NCI-H748 (cell line): ENCODE measurements around the gene LIPE.
A peak's percentile ranks its signal among the peaks of the same experiment; 100 is the strongest.

Experiments
- DNase-seq: peaks from one replicate; lab custom pipeline; 2025; ENCODE audit not compliant: unreplicated experiment; lab: John Stamatoyannopoulos, UW

Gene LIPE

GRCh38 chr19:42445948-42446347 is 18.8 kb upstream of the LIPE start:
- DNase-seq: no peak

GRCh38 chr19:42443944-42444398 is 16.8 kb upstream of the LIPE start:
- DNase-seq: peak; percentile 74

GRCh38 chr19:42442833-42443232 is 15.6 kb upstream of the LIPE start, which contains the start of gene CXCL17:
Gene CXCL17 (minus strand): TSS chr19:42442946. CDS start chr19:42442832, 114 bp downstream.
- no peak for DNase-seq

- DNase-seq: no peak
These were observed 13.9 kb upstream of the LIPE start for GRCh38 chr19:42441049-42441445.

- peak; percentile 75 for DNase-seq
These were observed 13.3 kb upstream of the LIPE start for GRCh38 chr19:42440357-42441048.

- no peak for DNase-seq
These were observed 8.8 kb upstream of the LIPE start for GRCh38 chr19:42436006-42436405.

GRCh38 chr19:42435316-42435715 is 8.1 kb upstream of the LIPE start:
- DNase-seq: no peak

GRCh38 chr19:42433503-42434260 is 6.5 kb upstream of the LIPE start:
- peak; percentile 80 for DNase-seq

- no peak for DNase-seq
These were observed 4.3 kb upstream of the LIPE start for GRCh38 chr19:42431486-42431885.

GRCh38 chr19:42428676-42429075 is 1.5 kb upstream of the LIPE start:
- DNase-seq: no peak

- no peak for DNase-seq
These were observed 545 bp downstream of the LIPE start for GRCh38 chr19:42426643-42427042.

- no peak for DNase-seq
These were observed 2.5 kb downstream of the LIPE start for GRCh38 chr19:42424712-42425131.

- no peak for DNase-seq
These were observed 2.9 kb downstream of the LIPE start for GRCh38 chr19:42424345-42424707.

GRCh38 chr19:42423462-42424344 is 3.5 kb downstream of the LIPE start:
- peak; percentile 97 for DNase-seq

GRCh38 chr19:42422901-42423461 is 4.2 kb downstream of the LIPE start:
- peak; percentile 81 for DNase-seq

GRCh38 chr19:42422092-42422900 is 4.9 kb downstream of the LIPE start:
- DNase-seq: no peak

- no peak for DNase-seq
These were observed 5.6 kb downstream of the LIPE start for GRCh38 chr19:42421591-42422031.

GRCh38 chr19:42421101-42421500 is 6.1 kb downstream of the LIPE start:
- no peak for DNase-seq

- peak; percentile 30 for DNase-seq
These were observed 7.1 kb downstream of the LIPE start for GRCh38 chr19:42420055-42420544.

GRCh38 chr19:42419309-42419708 is 7.9 kb downstream of the LIPE start:
- no peak for DNase-seq
